Fibroblast of lung (primary cell): Measurements from ENCODE around the gene HSF4. TPM values are rescaled to one million over a fixed set of nuclear protein-coding genes. Genes with fewer than 3 reads are reported as not detected.

Experiments used
- DNase-seq, 2 donors: peaks; one replicate each; pipeline versions ENCODE4 v3.0.0 to v3.0.0-alpha.2; 2010; ENCODE audit warnings: low read depth in 2 of 2
- H2AFZ ChIP-seq: 2 replicates; pipeline ENCODE4 v1.5.1; 2012; ENCODE audit warnings: low read length, control low read depth, inconsistent platforms
- H3K27ac ChIP-seq: 2 replicates; pipeline ENCODE4 v1.5.1; 2011; ENCODE audit warnings: low read length, control low read depth; ENCODE audit not compliant: insufficient read depth
- H3K27me3 ChIP-seq: 2 replicates; pipeline ENCODE4 v1.5.1; 2011; ENCODE audit warnings: mild to moderate bottlenecking, low read length; ENCODE audit not compliant: control insufficient read depth, insufficient read depth
- H3K36me3 ChIP-seq: 2 replicates; pipeline ENCODE4 v1.5.1; 2011; ENCODE audit warnings: low read length; ENCODE audit not compliant: control insufficient read depth, insufficient read depth
- H3K4me1 ChIP-seq: 2 replicates; pipeline ENCODE4 v1.5.1; 2011; ENCODE audit warnings: low read length; ENCODE audit not compliant: control insufficient read depth, insufficient read depth; ENCODE audit errors: extremely low read depth
- H3K4me2 ChIP-seq: 2 replicates; pipeline ENCODE4 v1.5.1; 2011; ENCODE audit warnings: low read length, control low read depth; ENCODE audit not compliant: insufficient read depth; ENCODE audit errors: extremely low read depth
- H3K4me3 ChIP-seq, 4 experiments: fragments of 200-600 bp in 1 of 4; sonication (generic) in 1 of 4; replicated peaks in 1 of 4; 2 replicates each; pipeline ENCODE4 v1.5.1; 2011 to 2016; ENCODE audit warnings: low read length in 4 of 4, low read depth in 3 of 4, mild to moderate bottlenecking in 3 of 4, control low read depth in 2 of 4, inconsistent platforms in 1 of 4, mixed read lengths in 1 of 4; ENCODE audit not compliant: insufficient read depth in 1 of 4; ENCODE audit errors: control extremely low read depth in 1 of 4
- H3K79me2 ChIP-seq: 2 replicates; pipeline ENCODE4 v1.5.1; 2012; ENCODE audit warnings: mild to moderate bottlenecking, low read length, inconsistent platforms; ENCODE audit not compliant: control insufficient read depth, insufficient read depth
- H3K9ac ChIP-seq: 2 replicates; pipeline ENCODE4 v1.5.1; 2011; ENCODE audit warnings: mild to moderate bottlenecking, low read length, control low read depth; ENCODE audit not compliant: insufficient read depth
- H3K9me3 ChIP-seq: 2 replicates; pipeline ENCODE4 v1.5.1; 2012; ENCODE audit warnings: low read depth, low read length; ENCODE audit not compliant: control insufficient read depth, insufficient read depth
- H4K20me1 ChIP-seq: 2 replicates; pipeline ENCODE4 v1.5.1; 2011; ENCODE audit warnings: low read length; ENCODE audit not compliant: control insufficient read depth, insufficient read depth; ENCODE audit errors: extremely low read depth
- CTCF ChIP-seq, 2 donors: IDR thresholded peaks in 1 of 2; conservative IDR thresholded peaks in 1 of 2; 1 replicate in 1 of 2; 2 replicates in 1 of 2; pipeline ENCODE4 v1.5.1; 2011 to 2012; ENCODE audit warnings: low read length in 2 of 2, control low read depth in 1 of 2, inconsistent platforms in 1 of 2, low read depth in 1 of 2, mild to moderate bottlenecking in 1 of 2
- EZH2 ChIP-seq: IDR thresholded peaks from 2 replicates; pipeline ENCODE4 v1.5.1; 2012; ENCODE audit warnings: low read length, control low read depth, mild to moderate bottlenecking; ENCODE audit errors: missing control alignments
- polyA plus RNA-seq, 2 donors: library from polyadenylated mRNA; depleted of rRNA in 1 of 2; stranded (reverse) in 1 of 2; unstranded in 1 of 2; fragments of >200 nt; gene quantifications; 2 replicates each; pipeline ENCODE4 v1.2.1, GENCODE V29; 2011 to 2012; ENCODE audit warnings: missing spikeins in 1 of 2
- total RNA-seq: library from RNA; depleted of rRNA; stranded (reverse); fragments of >200 nt; gene quantifications from 2 replicates; pipeline ENCODE4 v1.2.1, GENCODE V29; 2014

Gene HSF4
- total and polyA plus RNA-seq, 2 donors (not counting 1 experiment from before 2014, with no cell fraction given), result 6.4 to 25.8 TPM

DNA sequence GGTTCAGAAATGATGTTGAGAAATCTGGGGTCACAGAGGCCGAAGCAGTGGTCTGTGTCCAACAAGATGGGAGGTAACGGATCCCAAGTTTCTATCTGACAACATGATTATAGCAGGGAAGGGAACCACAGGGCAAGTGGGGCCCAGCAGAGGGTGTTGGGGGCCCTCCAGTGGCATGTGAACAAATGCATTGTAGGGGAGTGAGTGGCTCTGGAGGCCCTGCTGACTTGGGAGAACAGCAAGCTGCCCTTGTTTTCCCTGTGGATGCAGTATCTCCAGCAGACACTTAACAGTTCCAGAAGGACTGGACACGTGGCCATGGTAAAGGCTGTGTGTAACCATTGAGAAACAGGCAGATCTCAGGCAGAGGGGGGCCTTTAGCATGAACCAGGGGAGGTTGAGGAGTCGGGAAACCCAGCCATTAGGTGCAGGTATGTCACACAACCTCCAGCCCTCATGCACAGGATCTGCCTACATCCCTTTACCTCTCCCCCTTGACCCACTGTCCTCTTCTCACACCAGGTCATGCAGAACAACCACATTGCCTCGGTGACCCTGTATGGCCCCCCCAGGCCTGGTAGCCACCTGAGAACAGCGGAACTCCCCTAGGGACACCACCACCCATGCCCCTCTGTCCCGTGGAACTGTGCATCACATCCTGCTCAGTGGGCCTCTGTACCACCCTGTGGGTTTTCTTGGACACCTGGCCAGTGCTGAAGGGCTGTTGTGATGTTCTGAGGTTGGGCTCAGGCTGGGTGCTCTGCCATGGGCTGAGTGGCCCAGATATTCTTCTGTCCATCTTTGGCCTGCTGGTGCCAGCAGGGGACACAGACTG lies 17.8 kb upstream of the HSF4 start:
- Histone ChIP-seq H3K27ac (no peak overlapping the region), H3K27me3 (no peaks in the 10 kb centered on the region), H3K79me2 (no peaks in the 10 kb centered on the region), H4K20me1 (no peaks in the 10 kb centered on the region), H3K9me3 (no peaks in the 10 kb centered on the region), H2AFZ (no peak overlapping the region), H3K36me3 (peaks cover 21% of the 10 kb centered on the region), H3K4me2 (no peak overlapping the region), H3K9ac (no peak overlapping the region), H3K4me3 (no peak overlapping the region), H3K4me1 (peaks cover 2% of the 10 kb centered on the region)
- no peak for DNase-seq
- TF ChIP-seq CTCF (conservative IDR thresholded peaks at IDR 0.05 in 1 of 2, IDR thresholded peaks at IDR 0.05 in 1 of 2; ENCODE audit: low read depth in 1 of 2, low read length in 2 of 2) (no peak), EZH2 (no peak)

- TF ChIP-seq EZH2 (no peak), CTCF (conservative IDR thresholded peaks at IDR 0.05 in 1 of 2, IDR thresholded peaks at IDR 0.05 in 1 of 2; ENCODE audit: low read depth in 1 of 2, low read length in 2 of 2) (no peak)
- Histone ChIP-seq H3K9me3 (no peaks in the 10 kb centered on the region), H3K9ac (no peak overlapping the region), H3K4me2 (no peak overlapping the region), H3K4me1 (peaks cover 2% of the 10 kb centered on the region), H2AFZ (no peak overlapping the region), H4K20me1 (no peaks in the 10 kb centered on the region), H3K36me3 (peaks cover 19% of the 10 kb centered on the region), H3K27ac (no peak overlapping the region), H3K79me2 (no peaks in the 10 kb centered on the region), H3K4me3 (no peak overlapping the region), H3K27me3 (no peaks in the 10 kb centered on the region)
- DNase-seq, result no peak
Measured at GRCh38 chr16:67147437-67148140, 17.0 kb upstream of the HSF4 start.

GRCh38 chr16:67148221-67148620 lies 16.3 kb upstream of the HSF4 start:
- peaks cover 2% of the 10 kb centered on the region for H3K4me1 ChIP-seq
- no peak overlapping the region for H3K4me3 ChIP-seq
- no peaks in the 10 kb centered on the region for H4K20me1 ChIP-seq
- H3K79me2 ChIP-seq, result no peaks in the 10 kb centered on the region
- H2AFZ ChIP-seq, result no peak overlapping the region
- DNase-seq, result no peak
- TF ChIP-seq EZH2 (no peak), CTCF (conservative IDR thresholded peaks at IDR 0.05 in 1 of 2, IDR thresholded peaks at IDR 0.05 in 1 of 2; ENCODE audit: low read depth in 1 of 2, low read length in 2 of 2) (no peak)
- H3K36me3 ChIP-seq, result peaks cover 17% of the 10 kb centered on the region
- H3K9ac ChIP-seq, result no peak overlapping the region
- H3K4me2 ChIP-seq, result no peak overlapping the region
- H3K27ac ChIP-seq, result no peak overlapping the region
- H3K27me3 ChIP-seq, result no peaks in the 10 kb centered on the region
- no peaks in the 10 kb centered on the region for H3K9me3 ChIP-seq
